ENCODE measurements around the gene PLAGL1.

The PLAGL1 gene

GRCh38 chr6:143980921-143981320, 27.1 kb downstream of the PLAGL1 start:
- Histone ChIP-seq H3K9me3 (ENCODE audit: severe bottlenecking) (no peaks in the 10 kb centered on the region), H3K36me3 (ENCODE audit: low read depth) (no peaks in the 10 kb centered on the region; the same call in 1 of the 2 replicates), H3K27me3 (ENCODE audit: insufficient read depth, poor library complexity, severe bottlenecking) (no peaks in the 10 kb centered on the region), H3K4me3 (ENCODE audit: severe bottlenecking) (no peak overlapping the region), H3K27ac (ENCODE audit: poor library complexity, severe bottlenecking) (no peak overlapping the region), H3K4me1 (ENCODE audit: insufficient read depth, poor library complexity, severe bottlenecking) (no peaks in the 10 kb centered on the region)
- ATAC-seq (ENCODE audit: low read depth) = no peak
- no peak for DNase-seq (ENCODE audit: low spot score)
- no peak for TF ChIP-seq CTCF (IDR thresholded peaks at IDR 0.05; ENCODE audit: poor library complexity, severe bottlenecking)

GRCh38 chr6:143976806-143977349, 31.2 kb downstream of the PLAGL1 start:
- H3K27me3 ChIP-seq (ENCODE audit: insufficient read depth, poor library complexity, severe bottlenecking) = peaks cover under 1% of the 10 kb centered on the region
- no peaks in the 10 kb centered on the region for H3K4me1 ChIP-seq (ENCODE audit: insufficient read depth, poor library complexity, severe bottlenecking)
- no peak for ATAC-seq (ENCODE audit: low read depth)
- no peaks in the 10 kb centered on the region for H3K36me3 ChIP-seq (ENCODE audit: low read depth)
- no peak for DNase-seq (ENCODE audit: low spot score)
- H3K27ac ChIP-seq (ENCODE audit: poor library complexity, severe bottlenecking) = no peak overlapping the region
- H3K4me3 ChIP-seq (ENCODE audit: severe bottlenecking) = no peak overlapping the region
- no peaks in the 10 kb centered on the region for H3K9me3 ChIP-seq (ENCODE audit: severe bottlenecking)
- TF ChIP-seq CTCF (IDR thresholded peaks at IDR 0.05; ENCODE audit: poor library complexity, severe bottlenecking) = no peak

GRCh38 chr6:143974089-143974488, 34.0 kb downstream of the PLAGL1 start:
- Histone ChIP-seq H3K4me3 (ENCODE audit: severe bottlenecking) (no peak overlapping the region), H3K9me3 (ENCODE audit: severe bottlenecking) (no peaks in the 10 kb centered on the region), H3K36me3 (ENCODE audit: low read depth) (no peaks in the 10 kb centered on the region), H3K27me3 (ENCODE audit: insufficient read depth, poor library complexity, severe bottlenecking) (peaks cover 7% of the 10 kb centered on the region), H3K27ac (ENCODE audit: poor library complexity, severe bottlenecking) (no peak overlapping the region), H3K4me1 (ENCODE audit: insufficient read depth, poor library complexity, severe bottlenecking) (no peaks in the 10 kb centered on the region)
- ATAC-seq (ENCODE audit: low read depth) (no peak), DNase-seq (ENCODE audit: low spot score) (no peak)
- TF ChIP-seq CTCF (IDR thresholded peaks at IDR 0.05; ENCODE audit: poor library complexity, severe bottlenecking) = no peak

GRCh38 chr6:143973097-143973966, 34.7 kb downstream of the PLAGL1 start:
- Histone ChIP-seq H3K27ac (ENCODE audit: poor library complexity, severe bottlenecking) (no peak overlapping the region), H3K4me3 (ENCODE audit: severe bottlenecking) (no peak overlapping the region), H3K36me3 (ENCODE audit: low read depth) (no peaks in the 10 kb centered on the region), H3K4me1 (ENCODE audit: insufficient read depth, poor library complexity, severe bottlenecking) (no peaks in the 10 kb centered on the region), H3K9me3 (ENCODE audit: severe bottlenecking) (no peaks in the 10 kb centered on the region), H3K27me3 (ENCODE audit: insufficient read depth, poor library complexity, severe bottlenecking) (peaks cover 7% of the 10 kb centered on the region)
- no peak for DNase-seq (ENCODE audit: low spot score)
- no peak for TF ChIP-seq CTCF (IDR thresholded peaks at IDR 0.05; ENCODE audit: poor library complexity, severe bottlenecking)
- no peak for ATAC-seq (ENCODE audit: low read depth)
